ENCODE results near the gene ADAMTSL1.

The ADAMTSL1 gene

DNA sequence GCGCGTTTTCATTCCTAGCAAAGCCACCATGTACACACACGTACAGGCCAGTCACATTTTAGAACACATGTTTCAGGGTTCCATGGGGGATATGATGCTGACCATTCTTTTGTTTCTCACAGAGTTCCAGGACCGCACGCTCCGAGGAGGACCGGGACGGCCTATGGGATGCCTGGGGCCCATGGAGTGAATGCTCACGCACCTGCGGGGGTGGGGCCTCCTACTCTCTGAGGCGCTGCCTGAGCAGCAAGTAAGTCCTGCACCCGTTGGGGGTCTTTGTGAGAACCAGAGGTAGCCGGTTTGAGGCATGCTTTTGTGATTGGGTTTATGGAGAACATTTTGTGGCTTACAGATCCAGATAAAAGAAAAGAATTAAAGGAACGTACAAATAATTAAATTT lies 30.8 kb downstream of the ADAMTSL1 start:
- no peak for DNase-seq

DNA sequence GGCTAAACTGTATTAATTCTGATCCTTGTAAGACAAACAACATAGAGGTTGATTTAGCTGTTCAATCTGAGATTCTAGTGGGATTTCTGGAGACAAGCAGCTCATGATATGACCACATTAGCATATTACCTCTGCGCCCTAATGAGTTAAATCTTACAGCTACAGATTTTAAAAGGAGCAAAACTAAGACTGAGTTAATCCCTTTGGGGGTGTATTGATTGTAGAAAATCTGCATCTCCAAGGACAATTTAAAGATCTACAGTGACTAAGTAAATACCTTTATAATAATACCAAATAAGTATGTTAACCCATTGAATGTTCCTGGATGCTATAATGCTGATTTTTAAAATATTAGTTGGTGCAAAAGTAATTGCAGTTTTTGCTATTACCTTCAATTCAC lies 33.2 kb downstream of the ADAMTSL1 start:
- no peak for DNase-seq

DNA sequence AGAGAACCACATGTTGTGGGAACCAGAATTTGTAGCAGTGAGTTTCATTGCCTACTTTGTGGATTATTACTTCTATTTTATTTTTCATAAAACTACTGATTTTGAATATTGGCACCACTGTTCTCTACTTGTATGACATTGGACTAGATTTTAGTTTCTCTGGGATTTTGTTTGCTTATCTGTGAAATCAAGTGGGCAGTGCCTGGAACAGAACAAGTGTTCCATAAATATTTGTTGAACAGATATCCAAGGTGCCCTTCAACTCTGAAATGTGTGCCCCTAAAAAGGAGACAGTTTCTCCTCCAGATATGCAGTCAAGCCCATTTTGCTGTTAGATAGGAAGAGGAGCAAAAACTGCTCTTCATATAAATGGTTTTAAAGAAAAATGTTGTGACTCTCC lies 42.6 kb downstream of the ADAMTSL1 start:
- DNase-seq = no peak

DNA sequence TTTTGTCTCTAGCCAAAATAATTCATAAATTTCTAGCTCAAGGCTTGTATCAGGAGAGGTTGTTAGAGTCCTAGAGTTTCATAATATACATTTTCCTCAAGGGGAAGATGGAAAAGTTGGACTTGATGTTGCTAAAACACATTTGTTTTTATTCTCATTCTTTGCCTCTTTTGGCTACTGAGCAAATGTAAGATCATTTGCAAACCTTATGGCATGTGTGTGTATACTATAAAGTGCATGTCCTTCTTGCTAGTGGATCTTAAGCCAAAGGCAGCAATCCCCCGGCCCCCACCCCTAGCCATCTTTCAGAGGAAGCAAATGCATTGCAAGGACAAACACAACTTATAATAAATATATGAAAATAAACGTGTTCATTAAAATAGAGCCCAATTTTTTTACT lies 43.0 kb downstream of the ADAMTSL1 start:
- DNase-seq = no peak

DNA sequence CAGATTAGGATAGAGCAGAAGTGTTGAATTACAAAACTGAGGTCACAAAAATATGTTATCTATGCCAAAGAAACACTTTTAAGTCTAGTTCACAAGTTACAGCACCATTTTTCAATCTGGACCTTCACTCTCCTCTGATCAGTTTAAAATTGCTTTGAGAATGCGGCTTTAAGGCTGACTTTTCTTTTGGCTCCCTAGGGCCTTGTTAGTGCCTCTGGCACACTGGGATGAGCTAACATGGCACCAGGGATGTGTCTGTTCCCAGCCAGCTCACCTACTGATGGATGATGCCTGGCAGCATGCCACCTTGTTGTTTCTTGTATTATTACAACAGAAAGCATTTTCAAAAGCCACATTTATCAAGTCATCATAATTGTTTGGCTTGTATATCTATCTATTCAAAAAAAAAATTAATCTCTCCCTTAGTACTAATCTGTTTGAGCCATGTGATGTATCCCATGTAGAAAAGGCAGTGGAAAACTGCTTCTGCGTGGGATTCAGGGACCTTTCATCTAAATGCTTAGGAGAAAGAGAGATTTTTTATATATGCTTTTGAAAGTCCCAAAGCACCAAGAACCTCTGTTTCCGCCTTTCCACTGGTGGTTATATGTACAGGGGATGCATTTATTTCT lies 46.6 kb downstream of the ADAMTSL1 start:
- no peak for DNase-seq

DNA sequence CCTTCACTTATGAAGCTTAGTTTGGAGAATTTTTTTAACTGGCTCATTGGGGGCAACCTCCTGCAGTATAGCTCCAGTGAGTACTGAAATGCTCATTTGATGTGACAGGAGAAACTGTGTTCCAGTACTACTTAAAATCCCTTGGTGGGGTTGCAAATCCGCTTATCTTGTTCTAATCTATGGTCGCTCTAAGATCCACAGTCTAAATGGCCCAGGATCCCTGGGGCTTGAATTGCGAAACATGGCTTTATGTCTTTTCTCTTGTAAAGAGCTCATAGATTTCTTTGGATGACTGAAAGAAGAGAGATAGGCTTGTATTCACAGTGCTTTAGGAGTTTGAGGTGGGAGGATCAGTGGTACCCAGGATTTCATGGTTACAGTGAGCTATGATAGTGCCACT lies 52.7 kb downstream of the ADAMTSL1 start:
- DNase-seq = no peak

DNA sequence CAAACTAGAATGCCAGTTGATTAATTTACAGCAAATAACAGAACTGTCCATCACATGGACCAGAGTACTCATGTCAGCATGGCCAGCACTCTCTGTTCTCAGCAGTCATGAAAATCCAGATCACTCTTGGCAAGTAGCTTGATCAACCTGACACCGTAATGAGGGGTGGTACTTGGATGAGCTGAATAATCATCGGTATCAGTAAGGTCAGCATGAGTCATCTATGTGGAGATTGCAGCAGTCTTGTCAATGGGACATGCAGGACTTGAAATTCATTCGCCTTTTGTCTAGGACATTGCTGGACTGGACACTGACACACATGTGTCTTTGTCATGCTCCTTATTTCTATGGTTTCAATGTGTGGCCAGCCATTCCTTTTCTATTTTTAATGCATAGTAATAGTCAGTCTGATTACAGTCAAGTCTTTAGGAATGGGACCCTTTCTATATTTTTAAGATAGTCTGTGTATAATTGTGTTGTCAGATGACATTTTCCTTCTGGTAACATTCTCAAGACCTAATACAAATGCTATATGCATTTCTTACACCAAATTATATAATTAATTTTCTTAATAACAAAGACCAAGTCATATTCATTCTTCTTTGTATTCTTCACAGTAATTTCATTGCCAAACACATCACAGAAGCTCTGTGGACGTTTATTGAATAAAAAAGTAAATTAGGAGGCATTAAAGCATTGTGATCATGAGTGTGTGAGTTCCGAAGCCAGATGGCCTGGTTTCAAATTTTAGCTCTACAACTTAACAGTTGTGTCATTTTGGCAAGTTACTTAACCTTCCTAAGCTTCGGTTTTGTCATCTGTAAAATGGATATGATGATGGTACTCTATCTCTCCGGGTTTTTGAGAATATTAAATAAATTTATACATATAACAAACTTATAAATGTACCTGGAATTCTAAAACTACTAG lies 57.4 kb downstream of the ADAMTSL1 start:
- no peak for DNase-seq

DNA sequence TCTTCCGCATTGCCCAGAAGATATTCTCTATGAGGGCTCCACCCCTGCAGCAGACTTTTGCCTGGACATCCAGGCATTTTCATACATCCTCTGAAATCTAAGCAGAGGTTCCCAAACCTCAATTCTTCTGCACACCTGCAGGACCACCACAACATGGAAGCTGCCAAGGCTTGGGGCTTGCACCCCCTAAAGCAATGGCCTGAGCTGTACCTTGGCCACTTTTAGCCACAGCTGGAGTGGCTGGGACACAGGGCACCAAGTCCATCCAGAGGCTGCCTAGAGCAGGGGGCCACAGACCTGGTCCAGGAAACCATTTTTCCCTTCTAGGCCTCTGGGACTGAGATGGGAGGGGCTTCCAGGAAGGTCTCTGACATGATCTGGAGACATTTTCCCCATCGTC lies 60.7 kb downstream of the ADAMTSL1 start:
- DNase-seq = no peak

DNA sequence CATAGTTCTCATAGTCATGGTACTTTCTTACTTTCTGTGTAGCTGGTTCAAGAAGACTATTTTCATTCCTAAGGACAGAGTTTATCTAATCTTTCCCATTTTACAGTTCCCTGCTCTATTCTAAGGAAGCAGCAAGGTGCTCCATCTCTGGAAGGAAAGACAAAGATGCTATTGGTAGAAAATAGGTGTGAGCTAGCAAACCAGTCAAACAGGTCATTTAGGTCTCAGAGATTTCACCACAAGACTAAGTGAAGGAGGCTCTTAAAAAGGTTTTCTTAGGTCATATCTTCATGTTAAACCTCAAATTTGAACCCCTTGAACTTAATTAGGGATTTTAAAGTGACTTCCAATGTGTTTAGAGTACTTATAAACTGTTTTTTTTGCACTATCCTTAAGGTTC lies 62.6 kb downstream of the ADAMTSL1 start:
- DNase-seq = no peak

DNA sequence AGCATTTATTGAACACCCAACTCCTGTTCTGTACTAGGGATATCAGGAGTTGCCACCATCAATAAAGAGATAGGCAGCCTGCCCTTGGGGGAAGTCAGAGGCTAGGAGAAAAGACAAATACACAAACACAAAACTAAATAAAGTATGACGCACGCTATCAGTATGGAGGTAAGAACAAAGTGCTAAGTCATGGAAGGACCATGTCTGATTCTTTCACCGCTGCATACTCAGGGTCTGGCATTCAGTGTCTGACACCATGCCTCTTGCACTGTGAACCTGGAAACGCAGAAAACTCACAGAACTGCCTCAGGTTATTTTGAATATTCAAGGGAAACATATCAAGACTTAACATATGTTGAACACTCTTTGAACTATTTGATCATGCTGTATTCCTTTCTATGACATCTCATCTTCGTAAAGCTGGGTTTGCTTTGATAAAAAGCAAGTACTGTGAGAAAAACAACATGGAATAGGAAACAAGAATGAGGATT lies 65.3 kb downstream of the ADAMTSL1 start:
- DNase-seq = no peak

DNA sequence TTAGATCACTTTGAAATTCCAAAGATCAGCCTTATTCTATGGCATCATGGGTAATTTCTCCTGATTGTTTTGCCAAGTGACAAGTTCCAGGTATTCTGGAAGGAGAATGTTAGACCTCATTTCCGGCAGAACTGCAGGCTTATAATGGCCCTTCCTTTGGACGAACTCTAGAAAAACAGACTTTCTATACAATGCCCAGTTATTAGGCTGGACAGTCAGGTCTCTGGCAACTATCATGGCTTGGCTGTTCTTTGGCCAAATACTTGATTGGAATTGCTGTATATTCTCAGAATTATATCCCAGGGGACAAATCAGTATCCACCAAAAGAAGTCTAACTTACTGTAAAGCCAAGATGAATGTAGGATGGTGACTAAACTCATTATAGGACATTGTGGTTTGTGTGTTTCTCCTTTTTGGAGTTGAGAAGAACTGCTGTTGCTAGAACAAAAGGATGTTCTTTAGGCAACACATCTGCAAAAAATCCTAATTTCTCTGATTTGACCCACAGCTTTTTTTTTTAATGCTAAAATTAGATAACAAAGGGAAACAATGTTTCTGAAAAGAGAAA lies 69.0 kb downstream of the ADAMTSL1 start:
- DNase-seq = no peak

DNA sequence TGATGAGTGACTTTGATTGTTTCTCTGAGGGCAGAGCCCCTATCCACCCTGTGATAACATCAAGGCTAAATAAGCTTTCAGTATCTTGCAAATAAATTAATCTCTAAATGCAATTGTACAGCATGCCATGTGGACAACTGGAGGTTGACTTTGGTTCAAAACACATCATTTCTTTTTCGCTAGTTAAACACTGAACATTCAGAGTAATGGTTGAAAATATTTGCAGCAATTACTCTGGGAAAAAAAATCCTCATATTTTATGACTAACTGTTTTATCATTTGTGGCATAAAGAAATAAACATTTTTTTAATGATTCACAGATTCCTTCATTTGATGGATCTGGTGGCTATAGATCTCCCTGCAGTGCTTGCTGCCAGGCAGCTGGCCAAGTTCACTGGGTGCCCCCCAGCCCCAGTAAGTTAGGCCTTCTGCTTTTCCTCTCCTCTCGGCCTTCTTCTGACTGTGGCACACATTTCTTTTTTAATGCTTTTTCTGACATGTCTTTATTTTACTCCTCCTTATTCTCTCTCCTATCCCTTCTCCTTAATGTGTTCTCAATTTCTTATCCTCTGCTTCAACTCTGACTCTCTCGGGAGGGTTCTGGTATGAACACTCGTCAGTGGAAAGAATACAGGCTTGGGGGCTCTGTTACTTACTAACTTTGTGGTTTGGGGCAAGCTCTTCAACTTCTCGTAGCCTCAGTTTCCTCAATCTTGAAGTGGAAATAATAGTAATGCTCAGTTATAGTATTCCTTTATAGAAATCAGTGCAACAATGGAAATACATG lies 69.6 kb downstream of the ADAMTSL1 start:
- DNase-seq = no peak

DNA sequence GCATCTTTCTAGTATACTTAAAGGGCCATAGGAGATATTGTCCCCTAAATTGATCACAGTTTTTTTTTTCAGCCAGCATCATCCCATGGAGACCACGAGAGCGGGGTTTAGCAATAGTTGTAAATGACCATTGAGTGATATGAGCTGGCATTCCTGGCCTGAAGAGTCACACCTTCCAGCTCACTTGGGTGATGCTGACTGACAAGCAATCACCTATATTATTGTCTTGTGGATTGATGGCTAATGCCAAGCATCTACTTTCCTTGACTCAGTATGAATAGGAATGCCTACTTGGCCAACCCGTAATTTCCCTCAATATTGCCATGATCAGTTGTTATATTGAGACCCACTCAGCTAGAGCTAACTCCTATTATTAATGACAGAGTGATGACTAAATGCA lies 70.5 kb downstream of the ADAMTSL1 start:
- no peak for DNase-seq

DNA sequence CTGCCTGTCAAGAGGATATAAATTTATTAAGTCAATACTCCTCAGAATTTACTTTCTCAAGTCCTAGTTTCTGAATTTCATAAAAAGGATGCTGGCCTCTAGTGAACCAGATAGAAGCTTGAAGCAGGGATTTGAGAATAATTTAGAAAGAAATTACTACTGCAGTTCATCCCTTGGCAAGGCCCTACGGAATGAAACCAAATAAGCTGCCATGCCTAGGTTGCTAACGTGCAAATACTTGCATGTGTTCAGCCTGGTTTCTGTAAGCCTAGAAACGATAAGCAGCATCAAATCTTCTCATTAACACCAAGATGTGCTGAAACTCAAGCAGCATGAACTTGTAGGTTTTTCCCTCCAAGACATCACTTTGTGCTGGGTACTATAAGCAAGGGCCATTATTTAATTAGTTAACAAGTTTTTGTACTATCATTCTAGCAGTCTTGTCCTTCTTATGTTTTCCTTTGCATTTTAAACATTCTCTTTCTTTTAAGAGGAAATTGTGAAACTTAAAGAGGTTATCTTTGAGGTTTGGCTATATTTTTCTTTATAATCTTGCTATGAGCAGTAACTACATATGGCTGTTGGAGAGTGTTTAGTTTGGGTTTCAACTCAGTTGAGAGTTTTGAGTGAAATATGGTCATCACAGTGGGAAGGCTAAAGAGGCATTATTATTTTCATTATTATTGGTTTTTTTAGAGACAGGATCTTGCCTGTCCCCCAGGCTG lies 71.8 kb downstream of the ADAMTSL1 start:
- DNase-seq = no peak

DNA sequence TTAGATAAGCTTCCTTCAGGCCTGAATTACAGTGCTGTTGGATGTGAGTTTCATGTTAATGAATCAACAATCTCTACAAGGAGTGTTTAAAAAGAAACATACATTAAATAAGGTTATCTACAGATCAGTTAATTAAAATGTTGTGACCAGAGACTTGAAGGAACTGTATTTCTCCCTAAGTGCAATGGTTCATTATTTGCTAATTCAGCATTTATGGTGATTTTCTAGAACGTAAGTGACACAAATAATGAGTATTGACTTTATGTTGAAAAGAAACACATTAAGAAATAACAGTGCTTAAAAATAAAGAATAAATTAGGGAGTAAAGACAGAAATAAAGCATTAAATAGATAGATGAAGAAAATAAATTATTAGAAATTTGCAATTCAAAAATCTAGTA lies 74.5 kb downstream of the ADAMTSL1 start:
- no peak for DNase-seq

DNA sequence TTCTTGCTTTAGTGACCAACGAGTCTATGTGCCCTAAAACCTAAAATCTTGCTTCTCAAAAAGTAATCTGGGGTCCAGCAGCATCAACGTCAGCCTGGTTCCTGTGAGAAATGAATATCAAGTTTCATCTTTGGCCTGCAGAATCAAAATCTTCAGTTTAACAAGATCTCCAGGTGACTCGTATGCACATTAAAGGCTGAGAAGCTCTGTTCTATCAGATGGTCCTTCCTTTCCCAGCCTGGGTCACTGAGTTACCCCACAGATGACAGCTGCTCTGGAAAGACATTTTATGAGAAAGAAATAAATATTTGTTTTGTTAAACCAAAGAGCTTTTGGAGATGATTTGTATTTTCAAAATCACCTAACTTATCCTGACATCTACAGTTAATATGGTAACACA lies 75.8 kb downstream of the ADAMTSL1 start:
- DNase-seq = no peak

DNA sequence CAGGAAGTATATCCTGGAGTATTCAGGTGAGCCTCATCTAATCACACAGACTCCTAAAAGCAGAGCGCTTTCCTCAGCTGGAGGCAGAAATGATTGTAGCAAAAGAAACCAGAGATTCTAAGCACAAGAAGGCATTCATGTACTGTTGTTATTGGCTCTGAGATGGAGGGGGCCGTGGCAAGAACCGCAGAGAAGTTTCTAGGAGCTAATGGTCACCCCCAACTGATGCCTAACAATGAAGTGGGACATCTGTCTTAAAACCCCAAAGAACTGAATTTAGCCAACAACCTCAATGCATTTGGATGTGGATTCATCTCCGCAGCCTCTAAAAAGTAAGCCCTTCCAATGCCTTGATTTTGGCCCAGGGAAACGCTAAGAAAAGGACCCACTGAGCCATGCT lies 76.3 kb downstream of the ADAMTSL1 start:
- no peak for DNase-seq

DNA sequence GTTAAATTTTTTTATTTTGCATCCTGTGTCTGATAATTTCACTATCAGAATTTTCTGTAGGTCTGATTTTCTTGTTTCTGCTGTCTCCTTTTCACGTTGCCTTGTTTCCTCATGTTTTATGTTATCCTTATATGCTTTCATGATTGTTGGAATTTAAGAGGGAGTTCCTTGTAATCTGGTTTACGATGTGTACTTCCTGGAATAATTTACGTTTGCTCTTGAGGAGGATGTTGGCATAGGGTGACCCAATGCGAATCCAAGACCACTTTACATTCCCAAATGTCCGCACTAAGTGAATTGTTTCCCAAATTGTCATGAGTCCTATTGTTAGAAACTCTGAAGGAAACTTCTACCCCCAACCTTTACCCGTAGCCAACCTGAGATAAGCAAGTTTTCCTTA lies 80.3 kb downstream of the ADAMTSL1 start:
- DNase-seq = no peak

DNA sequence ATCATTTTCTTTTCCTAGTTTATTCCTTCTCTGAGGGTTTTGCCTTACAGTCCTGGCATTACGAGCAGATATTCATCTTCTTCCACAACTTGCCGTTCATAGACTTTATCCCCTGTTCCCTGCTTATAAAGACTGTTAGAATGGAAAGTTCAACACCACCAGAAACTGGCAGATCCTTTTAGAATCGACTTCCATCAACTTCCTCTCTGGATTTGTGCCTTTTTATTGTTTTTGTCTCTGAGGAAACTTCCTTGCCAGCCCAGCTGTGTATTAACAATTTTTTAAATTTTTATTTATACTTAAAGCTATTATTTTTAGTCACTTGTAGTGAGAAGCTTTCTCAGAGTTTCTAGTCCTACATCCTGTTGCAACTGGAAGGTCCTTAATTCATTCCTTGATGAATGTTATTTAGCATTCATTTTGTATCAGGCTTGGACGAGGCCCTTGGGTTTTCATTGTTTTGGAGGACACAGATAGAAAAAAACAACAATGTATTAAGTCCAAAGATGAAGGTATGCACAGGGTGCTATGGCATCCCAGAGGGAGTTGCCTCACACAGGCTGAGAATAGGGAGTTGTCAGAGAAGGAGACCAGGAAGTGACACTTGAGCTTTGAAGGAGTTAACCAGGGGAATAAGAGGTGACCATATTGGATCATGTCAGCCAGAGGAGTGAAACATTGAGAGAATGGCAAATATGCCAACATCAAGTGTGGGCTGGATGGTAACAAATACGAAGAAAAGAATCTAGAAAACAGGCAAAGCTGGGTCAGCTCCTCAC lies 81.3 kb downstream of the ADAMTSL1 start:
- no peak for DNase-seq

DNA sequence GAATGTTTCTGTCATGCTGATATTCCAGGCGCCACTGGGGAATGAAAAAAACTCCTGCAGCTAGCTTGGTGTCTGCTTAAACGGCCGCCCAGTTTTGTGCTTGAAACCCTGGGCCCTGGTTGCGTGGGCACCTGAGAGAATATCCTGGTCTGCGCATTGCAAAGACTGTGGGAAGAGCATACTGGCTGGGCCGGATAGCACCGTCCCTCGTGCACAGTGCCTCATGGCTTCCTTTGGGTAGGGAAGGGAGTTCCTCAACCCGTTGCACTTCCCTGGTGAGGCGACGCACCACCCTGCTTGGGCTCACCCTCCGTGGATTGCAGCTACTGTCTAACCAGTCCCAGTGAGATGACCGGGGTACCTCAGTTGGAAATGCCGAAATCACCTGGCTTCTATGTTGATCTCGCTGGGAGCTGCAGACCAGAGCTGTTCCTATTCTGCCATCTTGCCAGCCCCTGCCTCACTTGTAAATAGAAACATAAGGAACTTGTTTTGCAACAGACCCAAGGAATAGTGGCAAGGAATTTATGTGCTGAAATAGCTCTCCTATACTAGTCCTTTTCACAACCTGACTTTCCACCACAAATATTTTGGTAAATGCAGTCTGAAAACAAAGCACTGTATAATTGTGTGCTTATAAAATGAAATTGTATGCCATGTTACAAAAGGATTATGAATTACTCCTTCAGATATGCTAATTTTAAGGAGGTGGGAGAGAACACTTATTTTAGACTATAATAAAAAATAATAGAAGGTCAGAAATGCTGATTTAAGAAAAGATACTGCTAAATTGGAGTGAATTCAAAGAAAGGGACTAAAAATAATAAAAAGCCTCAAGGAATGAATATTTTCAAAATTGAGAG lies 90.3 kb downstream of the ADAMTSL1 start:
- DNase-seq = no peak

DNA sequence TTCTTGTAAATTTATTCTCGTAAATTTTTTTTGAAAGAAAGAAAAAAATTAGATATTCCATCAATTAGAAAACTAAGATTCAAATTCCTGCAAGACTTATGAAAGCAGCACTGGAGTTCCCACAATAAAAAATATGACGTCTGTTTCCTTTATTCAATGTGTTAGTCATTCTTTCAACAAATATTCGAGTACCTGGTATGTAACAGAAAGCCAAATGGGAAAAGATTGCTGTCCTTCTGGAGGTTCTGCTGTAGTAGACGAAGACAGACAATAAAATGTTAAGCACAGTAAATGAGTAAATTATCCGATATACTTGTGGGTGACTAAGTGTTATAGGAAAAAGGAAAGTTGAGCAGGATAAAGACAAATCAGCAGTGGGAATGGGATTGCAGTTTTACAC lies 92.2 kb downstream of the ADAMTSL1 start:
- no peak for DNase-seq

Measured in NCI-H1092 (cell line).